Esophagus squamous epithelium (tissue), 5 donors: ENCODE measurements around the gene RMDN2. TPM values are rescaled to one million over a fixed set of nuclear protein-coding genes. Genes with fewer than 3 reads are reported as not detected.

Source experiments
- DNase-seq: peaks from one replicate; lab custom pipeline; 2025; lab: John Stamatoyannopoulos, UW
- H3K27ac ChIP-seq, 4 donors: fragments of 200-600 bp; sonication (generic); one replicate each; pipeline ENCODE4 v1.5.1; 2016 to 2019; ENCODE audit warnings: mild to moderate bottlenecking in 1 of 4
- H3K27me3 ChIP-seq, 4 donors: fragments of 200-600 bp; sonication (generic); 1 replicate in 3 of 4; 2 replicates in 1 of 4; pipeline versions ENCODE4 v1.5.1 to v1.6.0; 2017 to 2021; ENCODE audit warnings: antibody characterized with exemption in 1 of 4
- H3K36me3 ChIP-seq, 3 donors: fragments of 200-600 bp; sonication (generic); one replicate each; pipeline ENCODE4 v1.5.1; 2016 to 2019
- H3K4me1 ChIP-seq, 3 donors: fragments of 200-600 bp; sonication (generic); one replicate each; pipeline ENCODE4 v1.5.1; 2017 to 2019
- H3K4me3 ChIP-seq, 4 donors: fragments of 200-600 bp; sonication (generic); 1 replicate in 3 of 4; 2 replicates in 1 of 4; pipeline ENCODE4 v1.5.1; 2016 to 2019; ENCODE audit warnings: mild to moderate bottlenecking in 2 of 4, moderate library complexity in 1 of 4
- H3K9me3 ChIP-seq, 3 donors: fragments of 200-600 bp; sonication (generic); one replicate each; pipeline ENCODE4 v1.5.1; 2016 to 2019
- POLR2A ChIP-seq, 4 donors: fragments of 450-650 bp; IDR thresholded peaks; one replicate each; pipeline ENCODE4 v1.6.1; 2017; ENCODE audit warnings: antibody characterized with exemption in 4 of 4, mild to moderate bottlenecking in 4 of 4, moderate library complexity in 3 of 4
- WGBS, 2 donors: methylation state at CpG; one replicate each; pipeline ENCODE4 v1.1.5; 2018; 5-methylcytosine and 5-hydroxymethylcytosine counted together
- intact Hi-C: fragments of 100-400 bp; cut with DNase I; formaldehyde crosslinking; loops from one replicate; pipeline ENCODE4 v1.15.0; 2022
- total RNA-seq, 4 donors: library from RNA; depleted of rRNA; stranded (reverse); fragments of >200 nt; gene quantifications; one replicate each; pipeline ENCODE4 v1.1.0, GENCODE V29; 2016
- TF ChIP-seq, protein P1 (sequence below), 6 experiments: fragments of 450-650 bp in 4 of 6; fragments of 200-600 bp in 2 of 6; sonication (generic) in 2 of 6; IDR thresholded peaks; one replicate each; pipeline ENCODE4 v1.5.1; 2016 to 2019; ENCODE audit warnings: antibody characterized with exemption in 6 of 6, mild to moderate bottlenecking in 4 of 6, moderate library complexity in 4 of 6
- donor health status: DM: yes; HTN: yes; CAD: no.

Gene RMDN2
- total RNA-seq, 4 donors from 2014 or later: 3.4 to 7.8 (median 4.7) TPM

DNA sequence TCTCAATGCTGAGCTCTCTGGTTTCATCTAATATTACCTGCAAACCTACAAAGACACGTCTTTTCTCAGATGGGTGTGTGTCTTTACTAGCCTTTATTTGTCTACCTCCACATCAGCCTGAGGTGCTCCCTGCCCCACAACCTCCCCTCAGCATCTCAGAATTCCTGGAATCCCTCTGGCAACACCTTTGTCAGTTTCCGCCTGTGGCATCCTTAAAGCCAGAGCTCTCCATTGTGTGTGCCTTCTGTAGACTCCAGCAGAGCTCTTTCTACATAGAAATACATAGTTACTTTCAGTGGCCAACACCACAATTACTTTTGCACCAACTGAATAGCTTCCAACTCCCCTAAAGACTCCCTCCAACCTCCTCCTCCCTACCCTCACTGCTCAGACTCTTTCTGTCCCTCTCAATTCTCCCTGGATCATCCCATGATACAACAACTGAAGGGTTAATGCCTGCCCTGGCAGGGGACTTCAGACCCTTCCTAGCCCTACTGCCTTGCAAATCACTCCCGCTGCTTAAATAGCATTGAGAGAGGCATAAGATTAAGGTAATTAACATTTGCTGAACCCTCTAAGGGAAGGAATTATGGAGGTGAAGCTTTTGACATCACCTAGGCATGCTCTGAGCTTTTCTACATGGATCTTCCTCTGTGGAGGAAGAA is 39.6 kb upstream of the RMDN2 start:
- 70 to 81% methylated on average over 3 of the region's 3 CpGs for WGBS, 2 donors
- Histone ChIP-seq H3K36me3 (no peaks in the 10 kb centered on the region), H3K9me3 (no peaks in the 10 kb centered on the region), H3K27ac (no peak overlapping the region), H3K27me3 (peaks cover 0 to 27% (median 0%) of the 10 kb centered on the region in 4 donors), H3K4me3 (no peak overlapping the region), H3K4me1 (no peaks in the 10 kb centered on the region)
- intact Hi-C loops: no loop called here
- DNase-seq: no peak
- TF ChIP-seq, protein P1, sequence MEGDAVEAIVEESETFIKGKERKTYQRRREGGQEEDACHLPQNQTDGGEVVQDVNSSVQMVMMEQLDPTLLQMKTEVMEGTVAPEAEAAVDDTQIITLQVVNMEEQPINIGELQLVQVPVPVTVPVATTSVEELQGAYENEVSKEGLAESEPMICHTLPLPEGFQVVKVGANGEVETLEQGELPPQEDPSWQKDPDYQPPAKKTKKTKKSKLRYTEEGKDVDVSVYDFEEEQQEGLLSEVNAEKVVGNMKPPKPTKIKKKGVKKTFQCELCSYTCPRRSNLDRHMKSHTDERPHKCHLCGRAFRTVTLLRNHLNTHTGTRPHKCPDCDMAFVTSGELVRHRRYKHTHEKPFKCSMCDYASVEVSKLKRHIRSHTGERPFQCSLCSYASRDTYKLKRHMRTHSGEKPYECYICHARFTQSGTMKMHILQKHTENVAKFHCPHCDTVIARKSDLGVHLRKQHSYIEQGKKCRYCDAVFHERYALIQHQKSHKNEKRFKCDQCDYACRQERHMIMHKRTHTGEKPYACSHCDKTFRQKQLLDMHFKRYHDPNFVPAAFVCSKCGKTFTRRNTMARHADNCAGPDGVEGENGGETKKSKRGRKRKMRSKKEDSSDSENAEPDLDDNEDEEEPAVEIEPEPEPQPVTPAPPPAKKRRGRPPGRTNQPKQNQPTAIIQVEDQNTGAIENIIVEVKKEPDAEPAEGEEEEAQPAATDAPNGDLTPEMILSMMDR (IDR thresholded peaks at IDR 0.05): no peak
- no peak for TF ChIP-seq POLR2A (IDR thresholded peaks at IDR 0.05)

DNA sequence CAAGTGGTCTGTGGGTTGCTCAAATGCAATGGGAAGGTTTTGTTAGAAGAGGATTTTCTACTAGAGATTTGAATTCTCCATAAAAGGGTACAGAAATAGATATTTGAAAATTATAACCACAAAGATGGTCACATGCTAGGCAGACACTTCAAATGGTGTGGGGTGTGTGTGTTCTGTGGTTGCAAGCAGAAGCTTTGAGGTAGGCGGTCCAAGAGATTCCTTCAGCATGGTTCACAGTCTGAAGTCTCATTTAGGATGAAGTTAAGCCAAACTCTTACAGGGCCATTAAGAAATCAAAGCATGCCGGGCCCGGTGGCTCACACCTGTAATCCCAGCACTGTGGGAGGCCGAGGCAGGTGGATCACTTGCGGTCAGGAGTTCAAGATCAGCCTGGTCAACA is 38.3 kb upstream of the RMDN2 start:
- no peaks in the 10 kb centered on the region for H3K36me3 ChIP-seq
- DNase-seq: no peak
- 73 to 85% methylated on average over 5 of the region's 5 CpGs for WGBS, 2 donors
- intact Hi-C loops: no loop called here
- H3K4me1 ChIP-seq: peaks cover 0 to 8% (median 0%) of the 10 kb centered on the region in 3 donors
- peaks cover 0 to 16% (median 0%) of the 10 kb centered on the region in 4 donors for H3K27me3 ChIP-seq
- TF ChIP-seq POLR2A (IDR thresholded peaks at IDR 0.05): no peak
- TF ChIP-seq, protein P1 (IDR thresholded peaks at IDR 0.05): no peak
- H3K9me3 ChIP-seq: no peaks in the 10 kb centered on the region
- H3K27ac ChIP-seq: no peak overlapping the region
- no peak overlapping the region for H3K4me3 ChIP-seq

DNA sequence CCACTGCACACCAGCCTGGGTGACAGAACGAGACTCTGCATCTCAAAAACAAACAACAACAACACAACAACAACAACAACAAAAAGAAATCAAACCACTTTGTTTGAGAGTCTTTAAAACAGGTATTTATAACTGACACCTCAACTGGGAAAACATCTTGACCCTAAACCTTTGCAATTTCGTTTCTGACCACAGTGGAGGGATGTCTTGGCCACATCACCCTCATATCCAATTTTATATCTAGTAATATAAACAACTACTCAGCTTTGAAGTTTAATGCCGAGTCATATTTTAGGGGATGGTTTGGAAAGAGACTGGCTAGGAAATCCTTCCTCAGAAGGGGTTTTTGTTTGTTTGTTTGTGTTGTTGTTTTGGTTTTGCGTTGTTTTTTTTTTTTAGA is 37.8 kb upstream of the RMDN2 start:
- intact Hi-C loops: no loop called here
- H3K36me3 ChIP-seq: no peaks in the 10 kb centered on the region
- peaks cover 0 to 16% (median 0%) of the 10 kb centered on the region in 4 donors for H3K27me3 ChIP-seq
- 63 to 67% methylated on average over 4 of the region's 4 CpGs for WGBS, 2 donors
- no peaks in the 10 kb centered on the region for H3K9me3 ChIP-seq
- peaks cover 0 to 10% (median 0%) of the 10 kb centered on the region in 3 donors for H3K4me1 ChIP-seq
- H3K27ac ChIP-seq: no peak overlapping the region
- TF ChIP-seq, protein P1 (IDR thresholded peaks at IDR 0.05): no peak
- no peak for TF ChIP-seq POLR2A (IDR thresholded peaks at IDR 0.05)
- no peak overlapping the region for H3K4me3 ChIP-seq
- DNase-seq: no peak

DNA sequence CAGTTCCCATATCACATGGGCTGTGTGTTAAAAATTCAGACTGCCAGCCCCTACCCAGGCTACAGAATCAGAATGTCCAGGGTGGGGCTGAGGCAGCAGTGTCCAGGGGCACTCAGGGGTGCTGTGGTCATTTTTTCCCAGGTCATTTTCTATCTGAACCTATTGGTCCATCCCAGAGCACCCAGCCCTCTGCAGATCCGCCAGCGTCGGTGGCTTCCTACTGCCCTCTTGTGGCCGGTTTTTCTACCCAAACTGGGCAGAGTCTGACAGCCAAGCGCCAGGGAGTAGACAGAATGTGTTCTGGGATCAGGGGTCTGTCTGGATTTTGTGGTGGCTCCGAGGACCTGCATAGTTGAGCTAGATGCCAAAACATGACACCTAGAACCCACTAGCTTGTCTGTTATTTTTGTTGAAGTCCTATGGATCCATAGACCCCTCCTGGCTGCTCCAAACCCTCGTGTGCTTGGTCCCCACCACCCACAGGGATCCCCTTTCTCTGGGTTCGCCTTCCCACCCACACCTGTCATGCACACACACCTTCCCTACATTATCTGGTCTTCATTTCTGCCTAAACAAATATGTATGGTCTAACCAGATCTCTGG is 34.1 kb upstream of the RMDN2 start:
- WGBS, 2 donors: 19 to 56% methylated on average over 2 to 7 of the region's 8 CpGs
- Histone ChIP-seq H3K9me3 (no peaks in the 10 kb centered on the region), H3K4me1 (peaks cover 0 to 24% (median 0%) of the 10 kb centered on the region in 3 donors), H3K27me3 (peaks cover 0 to 3% (median 0%) of the 10 kb centered on the region in 4 donors), H3K4me3 (no peak overlapping the region), H3K36me3 (no peaks in the 10 kb centered on the region), H3K27ac (no peak overlapping the region)
- intact Hi-C loops: no loop called here
- TF ChIP-seq, protein P1 (IDR thresholded peaks at IDR 0.05): peak; percentile 51 to 79 (median 63)
- no peak for TF ChIP-seq POLR2A (IDR thresholded peaks at IDR 0.05)
- DNase-seq: no peak

DNA sequence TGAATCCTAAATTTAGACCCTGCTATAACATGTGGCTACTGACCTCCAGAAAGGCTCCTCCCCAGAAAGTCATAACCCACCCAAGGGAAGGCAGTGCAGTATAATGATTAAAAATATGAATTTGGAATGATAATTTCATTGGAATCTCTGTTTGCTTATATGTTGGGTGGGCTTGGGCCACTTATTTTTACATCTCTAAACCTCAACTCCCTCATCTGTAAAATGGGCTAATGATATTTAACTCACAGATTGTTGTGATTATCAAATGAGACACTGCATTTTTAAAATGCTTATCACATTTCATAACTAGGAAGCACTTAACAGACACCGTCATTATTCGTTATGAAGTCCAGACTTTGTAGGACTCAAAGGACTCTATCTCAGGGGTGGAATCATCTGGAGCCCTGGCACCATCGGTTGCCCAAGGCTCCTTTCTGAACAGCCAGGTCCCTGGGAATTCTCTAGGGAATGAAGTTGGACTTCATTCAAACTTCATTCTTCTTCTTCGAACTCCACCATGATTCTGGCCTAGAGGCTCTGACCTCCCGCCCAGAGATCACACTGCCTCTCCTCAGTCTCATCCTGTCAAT is 33.1 kb upstream of the RMDN2 start:
- DNase-seq: no peak
- Histone ChIP-seq H3K27ac (no peak overlapping the region), H3K4me3 (no peak overlapping the region), H3K27me3 (no peaks in the 10 kb centered on the region), H3K36me3 (no peaks in the 10 kb centered on the region), H3K9me3 (no peaks in the 10 kb centered on the region), H3K4me1 (peaks cover 0 to 24% (median 0%) of the 10 kb centered on the region in 3 donors)
- TF ChIP-seq, protein P1 (IDR thresholded peaks at IDR 0.05): no peak
- TF ChIP-seq POLR2A (IDR thresholded peaks at IDR 0.05): no peak
- 47 to 63% methylated on average over 5 of the region's 5 CpGs for WGBS, 2 donors
- intact Hi-C loops: no loop called here
